ENCODE results near the gene HIVEP3.

GRCh38 chr1:41681331-41682098 is 237.2 kb downstream of the HIVEP3 start:
- TF ChIP-seq, protein P1, sequence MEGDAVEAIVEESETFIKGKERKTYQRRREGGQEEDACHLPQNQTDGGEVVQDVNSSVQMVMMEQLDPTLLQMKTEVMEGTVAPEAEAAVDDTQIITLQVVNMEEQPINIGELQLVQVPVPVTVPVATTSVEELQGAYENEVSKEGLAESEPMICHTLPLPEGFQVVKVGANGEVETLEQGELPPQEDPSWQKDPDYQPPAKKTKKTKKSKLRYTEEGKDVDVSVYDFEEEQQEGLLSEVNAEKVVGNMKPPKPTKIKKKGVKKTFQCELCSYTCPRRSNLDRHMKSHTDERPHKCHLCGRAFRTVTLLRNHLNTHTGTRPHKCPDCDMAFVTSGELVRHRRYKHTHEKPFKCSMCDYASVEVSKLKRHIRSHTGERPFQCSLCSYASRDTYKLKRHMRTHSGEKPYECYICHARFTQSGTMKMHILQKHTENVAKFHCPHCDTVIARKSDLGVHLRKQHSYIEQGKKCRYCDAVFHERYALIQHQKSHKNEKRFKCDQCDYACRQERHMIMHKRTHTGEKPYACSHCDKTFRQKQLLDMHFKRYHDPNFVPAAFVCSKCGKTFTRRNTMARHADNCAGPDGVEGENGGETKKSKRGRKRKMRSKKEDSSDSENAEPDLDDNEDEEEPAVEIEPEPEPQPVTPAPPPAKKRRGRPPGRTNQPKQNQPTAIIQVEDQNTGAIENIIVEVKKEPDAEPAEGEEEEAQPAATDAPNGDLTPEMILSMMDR (IDR thresholded peaks at IDR 0.05; ENCODE audit: low read length) = no peak
- TF ChIP-seq EZH2 (optimal IDR thresholded peaks at IDR 0.05; ENCODE audit: low read depth, low read length) (no peak), EZH2phosphoT487 (IDR thresholded peaks at IDR 0.05; ENCODE audit: low read length) (no peak)
